Ovary (tissue), 9 donors: ENCODE data around the gene WHAMM. TPM values are rescaled to one million over a fixed set of nuclear protein-coding genes. Genes with fewer than 3 reads are reported as not detected.

ENCODE experiments used
- DNase-seq, 5 donors: peaks; one replicate each; pipeline ENCODE4 v3.0.0-alpha.2; 2019 to 2020
- H3K27ac ChIP-seq, 2 donors: fragments of 200-600 bp; one replicate each; pipeline versions ENCODE4 v1.5.1 to v1.8.0; 2019 to 2022
- H3K27me3 ChIP-seq: fragments of 200-600 bp; one replicate; pipeline ENCODE4 v1.8.0; 2022
- H3K36me3 ChIP-seq: fragments of 200-600 bp; sonication (generic); one replicate; pipeline ENCODE4 v1.5.1; 2019
- H3K4me1 ChIP-seq: one replicate; pipeline ENCODE4 v1.8.1; 2013; ENCODE audit warnings: mild to moderate bottlenecking, moderate library complexity; ENCODE audit not compliant: insufficient read depth
- H3K4me3 ChIP-seq: fragments of 200-600 bp; sonication (generic); one replicate; pipeline ENCODE4 v1.5.1; 2017
- H3K9me3 ChIP-seq, 2 donors: fragments of 200-600 bp in 1 of 2; sonication (generic) in 1 of 2; one replicate each; pipeline versions ENCODE4 v1.5.1 to v1.8.1; 2013 to 2019; ENCODE audit warnings: mild to moderate bottlenecking in 1 of 2, moderate library complexity in 1 of 2
- EP300 ChIP-seq: sonication (generic); formaldehyde crosslinking; IDR thresholded peaks from one replicate; pipeline ENCODE4 v1.6.1; 2017; ENCODE audit warnings: antibody characterized with exemption
- POLR2A ChIP-seq: fragments of 450-650 bp; IDR thresholded peaks from one replicate; pipeline ENCODE4 v1.6.1; 2017; ENCODE audit warnings: antibody characterized with exemption, mild to moderate bottlenecking, moderate library complexity
- WGBS, 3 donors: extraction: QIAGEN DNeasy Blood & Tissue Kit in 1 of 3; methylation state at CpG; one replicate each; pipeline versions ENCODE4 v1.1.5 to v1.1.7; 2013 to 2017; 5-methylcytosine and 5-hydroxymethylcytosine counted together
- intact Hi-C, 4 donors: fragments of 100-400 bp; cut with DNase I; formaldehyde crosslinking; loops; one replicate each; pipeline versions ENCODE4 v1.11.0 to v1.15.1; 2022 to 2023
- polyA plus RNA-seq, 2 donors: library from polyadenylated mRNA; stranded (reverse); fragments of 200-250 nt in 1 of 2; fragments of 350-450 nt in 1 of 2; fragmentation: Illumina TruSeq in 1 of 2; extraction: RNeasy Lipid Tissue Mini Kit (QIAGEN cat#74804) in 1 of 2; gene quantifications; one replicate each; pipeline ENCODE4 v1.2.3, GENCODE V29; 2013 to 2014
- total RNA-seq, 7 donors: library from RNA; depleted of rRNA in 2 of 7; stranded (reverse); fragments of >200 nt in 2 of 7; fragmentation: NEBNext Ultra II Directional in 3 of 7; extraction: Animal tissue kit (Norgen Biotek cat#: 25700) in 3 of 7; gene quantifications; one replicate each; pipeline versions ENCODE4 v1.1.0 to v1.2.4, GENCODE V29; 2016 to 2023
- TF ChIP-seq, protein P1 (sequence below), 3 donors: fragments of 450-650 bp in 2 of 3; fragments of 200-600 bp in 1 of 3; IDR thresholded peaks; one replicate each; pipeline versions ENCODE4 v1.5.1 to v1.8.0; 2016 to 2022; ENCODE audit warnings: antibody characterized with exemption in 3 of 3, mild to moderate bottlenecking in 1 of 3
- donor health status: DM: no; HTN: no; CAD: no; lungs with moderate emphysema.
- donor health status: DM: no; HTN: no; CAD: no.
- donor health status: Bipolar disorder and iron deficiency.
- donor health status: DM: yes; HTN: yes; CAD: no.
- donor health status: DM: no; HTN: no; CAD: no.
- donor health status: DM: yes; HTN: yes; CAD: no.

The WHAMM gene
- total and polyA plus RNA-seq, 9 donors: 6.5 to 12.5 (median 8.5) TPM

DNA sequence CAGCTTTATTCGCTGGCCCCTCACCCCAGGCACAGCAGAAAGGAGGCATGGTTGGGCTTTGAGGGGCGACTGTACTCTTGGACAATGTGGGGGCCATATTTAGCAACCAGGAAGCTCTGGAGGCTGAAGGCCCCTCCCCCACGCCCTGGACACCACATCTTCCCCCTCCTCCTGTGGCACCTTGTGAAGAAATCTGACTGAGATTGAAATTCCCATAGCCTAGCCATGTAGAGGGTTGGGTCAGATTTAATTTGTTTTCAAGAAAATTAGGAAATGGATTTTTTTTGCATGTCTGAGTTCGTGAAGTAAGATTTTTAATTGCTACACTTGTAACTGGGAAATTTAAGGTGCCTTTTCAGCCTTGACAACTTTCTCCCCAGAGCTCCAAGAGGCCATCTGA lies 28.1 kb upstream of the WHAMM start:
- Histone ChIP-seq H3K4me1 (no peaks in the 10 kb centered on the region), H3K4me3 (no peak overlapping the region), H3K27ac (no peak overlapping the region), H3K9me3 (no peaks in the 10 kb centered on the region), H3K27me3 (no peaks in the 10 kb centered on the region), H3K36me3 (no peaks in the 10 kb centered on the region)
- WGBS, 3 donors: 80 to 81% (median 80%) methylated on average over 4 of the region's 4 CpGs
- intact Hi-C loops: no loop called here
- no peak for TF ChIP-seq POLR2A
- TF ChIP-seq, protein P1, sequence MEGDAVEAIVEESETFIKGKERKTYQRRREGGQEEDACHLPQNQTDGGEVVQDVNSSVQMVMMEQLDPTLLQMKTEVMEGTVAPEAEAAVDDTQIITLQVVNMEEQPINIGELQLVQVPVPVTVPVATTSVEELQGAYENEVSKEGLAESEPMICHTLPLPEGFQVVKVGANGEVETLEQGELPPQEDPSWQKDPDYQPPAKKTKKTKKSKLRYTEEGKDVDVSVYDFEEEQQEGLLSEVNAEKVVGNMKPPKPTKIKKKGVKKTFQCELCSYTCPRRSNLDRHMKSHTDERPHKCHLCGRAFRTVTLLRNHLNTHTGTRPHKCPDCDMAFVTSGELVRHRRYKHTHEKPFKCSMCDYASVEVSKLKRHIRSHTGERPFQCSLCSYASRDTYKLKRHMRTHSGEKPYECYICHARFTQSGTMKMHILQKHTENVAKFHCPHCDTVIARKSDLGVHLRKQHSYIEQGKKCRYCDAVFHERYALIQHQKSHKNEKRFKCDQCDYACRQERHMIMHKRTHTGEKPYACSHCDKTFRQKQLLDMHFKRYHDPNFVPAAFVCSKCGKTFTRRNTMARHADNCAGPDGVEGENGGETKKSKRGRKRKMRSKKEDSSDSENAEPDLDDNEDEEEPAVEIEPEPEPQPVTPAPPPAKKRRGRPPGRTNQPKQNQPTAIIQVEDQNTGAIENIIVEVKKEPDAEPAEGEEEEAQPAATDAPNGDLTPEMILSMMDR (IDR thresholded peaks at IDR 0.05): no peak
- TF ChIP-seq EP300: no peak
- no peak for DNase-seq

DNA sequence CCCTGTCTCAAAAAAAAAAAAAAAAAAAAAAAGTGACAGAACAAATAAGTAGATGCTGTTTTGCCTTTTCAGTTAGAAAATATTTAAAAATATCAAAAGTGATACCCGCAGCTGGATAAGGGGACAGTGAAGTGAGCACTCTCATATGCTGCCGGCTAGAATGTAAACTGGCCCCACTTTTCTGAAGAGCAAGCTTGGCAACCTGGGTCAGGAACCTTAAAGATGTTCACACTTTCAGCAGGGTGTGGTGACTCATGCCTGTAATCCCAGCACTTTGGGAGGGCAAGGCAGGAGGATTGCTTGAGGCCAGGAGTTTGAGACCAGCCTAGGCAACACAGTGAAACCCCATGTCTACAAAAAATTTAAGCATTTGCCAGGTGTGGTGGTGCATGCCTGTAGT lies 20.9 kb upstream of the WHAMM start:
- 82 to 87% (median 85%) methylated on average over 2 of the region's 2 CpGs for WGBS, 3 donors

DNA sequence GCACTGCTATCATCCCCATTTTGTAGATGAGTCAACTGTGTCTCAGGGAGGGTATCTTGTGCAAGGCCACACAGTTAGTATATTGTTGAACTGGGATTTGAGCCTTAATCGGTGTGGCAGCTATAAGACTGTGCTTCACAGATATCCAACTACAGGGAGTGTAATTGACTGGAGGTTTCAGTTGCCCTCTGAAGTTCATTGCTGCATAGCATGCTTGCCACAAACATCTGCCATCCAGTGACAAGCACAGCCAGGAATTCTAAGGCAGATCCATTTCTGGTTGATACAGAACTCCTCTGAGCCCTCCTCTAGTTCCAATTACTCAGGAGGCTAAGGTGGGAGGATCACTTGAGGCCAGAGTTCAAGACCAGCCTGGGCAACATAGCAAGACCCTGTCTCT lies 19.9 kb upstream of the WHAMM start:
- WGBS, 3 donors: 80 to 87% (median 86%) methylated on average over 1 of the region's 1 CpG

More for the DNA sequence above, 20.9 kb upstream of the WHAMM start:
- Histone ChIP-seq H3K27ac (no peak overlapping the region), H3K36me3 (no peaks in the 10 kb centered on the region), H3K4me3 (no peak overlapping the region), H3K9me3 (no peaks in the 10 kb centered on the region), H3K27me3 (no peaks in the 10 kb centered on the region), H3K4me1 (no peaks in the 10 kb centered on the region)
- TF ChIP-seq, protein P1 (IDR thresholded peaks at IDR 0.05): no peak
- TF ChIP-seq POLR2A: no peak
- no peak for TF ChIP-seq EP300
- intact Hi-C loops: no loop called here
- DNase-seq: no peak

DNA sequence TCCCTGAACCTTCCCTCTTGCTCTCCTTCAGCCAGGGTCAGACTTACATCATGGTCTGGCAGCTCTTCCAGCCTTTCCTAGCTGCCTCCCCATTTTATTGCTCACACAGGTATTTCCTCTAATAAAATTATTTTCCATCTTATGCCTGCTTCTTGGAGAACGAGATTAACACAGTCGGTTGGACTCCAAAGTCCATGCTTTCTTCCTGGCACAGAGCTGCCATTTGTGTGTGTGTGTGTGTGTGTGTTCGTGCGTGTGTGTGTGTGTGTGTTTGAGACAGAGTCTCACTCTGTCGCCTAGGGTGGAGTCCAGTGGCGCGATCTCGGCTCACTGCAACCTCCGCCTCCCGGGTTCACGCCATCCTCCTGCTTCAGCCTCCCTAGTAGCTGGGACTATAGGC lies 19.1 kb upstream of the WHAMM start:
- H3K9me3 ChIP-seq: no peaks in the 10 kb centered on the region

More for the DNA sequence above, 19.9 kb upstream of the WHAMM start:
- H3K36me3 ChIP-seq: no peaks in the 10 kb centered on the region
- no peaks in the 10 kb centered on the region for H3K9me3 ChIP-seq
- TF ChIP-seq POLR2A: no peak
- TF ChIP-seq, protein P1 (IDR thresholded peaks at IDR 0.05): no peak
- no peak for TF ChIP-seq EP300
- no peaks in the 10 kb centered on the region for H3K4me1 ChIP-seq
- H3K4me3 ChIP-seq: no peak overlapping the region
- no peak overlapping the region for H3K27ac ChIP-seq
- intact Hi-C loops: no loop called here
- no peak for DNase-seq
- H3K27me3 ChIP-seq: no peaks in the 10 kb centered on the region

More for the DNA sequence above, 19.1 kb upstream of the WHAMM start:
- WGBS, 3 donors: 91 to 94% (median 92%) methylated on average over 11 of the region's 11 CpGs
- Histone ChIP-seq H3K27me3 (no peaks in the 10 kb centered on the region), H3K4me3 (no peak overlapping the region), H3K4me1 (no peaks in the 10 kb centered on the region), H3K27ac (no peak overlapping the region), H3K36me3 (no peaks in the 10 kb centered on the region)
- intact Hi-C loops: no loop called here
- no peak for DNase-seq
- TF ChIP-seq, protein P1 (IDR thresholded peaks at IDR 0.05): no peak
- no peak for TF ChIP-seq POLR2A
- TF ChIP-seq EP300: no peak
